Upper lobe of left lung (tissue), 4 donors: ENCODE data around the gene FLYWCH2.

ENCODE experiments used
- CTCF ChIP-seq, 6 experiments: fragments of 450-650 bp in 4 of 6; fragments of 200-600 bp in 2 of 6; sonication (generic) in 2 of 6; IDR thresholded peaks; one replicate each; pipeline ENCODE4 v1.5.1; 2016 to 2019; ENCODE audit warnings: antibody characterized with exemption in 6 of 6
- EP300 ChIP-seq, 4 donors: sonication (generic); formaldehyde crosslinking; IDR thresholded peaks; one replicate each; pipeline ENCODE4 v1.5.1; 2017; ENCODE audit warnings: antibody characterized with exemption in 4 of 4, control low read depth in 2 of 4
- POLR2A ChIP-seq, 4 donors: fragments of 450-650 bp; IDR thresholded peaks; one replicate each; pipeline ENCODE4 v1.5.1; 2016 to 2017; ENCODE audit warnings: antibody characterized with exemption in 4 of 4, mild to moderate bottlenecking in 2 of 4

GRCh38 chr16:2927010-2927646 lies 44.1 kb downstream of the FLYWCH2 start:
- TF ChIP-seq CTCF (IDR thresholded peaks at IDR 0.05), result peak; percentile 92 to 97 (median 96)
- TF ChIP-seq POLR2A (IDR thresholded peaks at IDR 0.05), result no peak
- no peak for TF ChIP-seq EP300 (IDR thresholded peaks at IDR 0.05)
